Measurements from ENCODE around the gene IL31RA.

IL31RA gene

DNA sequence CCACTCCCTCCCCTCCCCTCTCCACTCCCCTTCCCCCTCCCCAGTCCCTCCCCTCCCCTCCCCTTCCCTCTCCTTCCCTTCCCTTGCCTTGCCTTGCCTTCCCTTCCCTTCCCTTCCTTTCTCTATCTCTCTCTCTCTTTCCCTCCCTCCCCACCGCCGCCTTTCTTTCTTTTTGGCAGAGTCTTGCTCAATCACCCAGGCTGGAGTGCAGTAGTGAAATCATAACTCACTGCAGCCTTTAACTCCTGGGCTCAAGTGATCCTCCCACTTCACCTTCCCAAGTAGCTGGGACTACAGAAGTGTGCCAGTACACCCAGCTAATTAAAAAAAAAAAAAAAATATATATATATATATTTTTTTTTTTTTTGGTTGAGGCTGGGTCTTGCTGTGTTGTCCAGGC, 45.5 kb downstream of the IL31RA start:
- TF ChIP-seq, protein P1, sequence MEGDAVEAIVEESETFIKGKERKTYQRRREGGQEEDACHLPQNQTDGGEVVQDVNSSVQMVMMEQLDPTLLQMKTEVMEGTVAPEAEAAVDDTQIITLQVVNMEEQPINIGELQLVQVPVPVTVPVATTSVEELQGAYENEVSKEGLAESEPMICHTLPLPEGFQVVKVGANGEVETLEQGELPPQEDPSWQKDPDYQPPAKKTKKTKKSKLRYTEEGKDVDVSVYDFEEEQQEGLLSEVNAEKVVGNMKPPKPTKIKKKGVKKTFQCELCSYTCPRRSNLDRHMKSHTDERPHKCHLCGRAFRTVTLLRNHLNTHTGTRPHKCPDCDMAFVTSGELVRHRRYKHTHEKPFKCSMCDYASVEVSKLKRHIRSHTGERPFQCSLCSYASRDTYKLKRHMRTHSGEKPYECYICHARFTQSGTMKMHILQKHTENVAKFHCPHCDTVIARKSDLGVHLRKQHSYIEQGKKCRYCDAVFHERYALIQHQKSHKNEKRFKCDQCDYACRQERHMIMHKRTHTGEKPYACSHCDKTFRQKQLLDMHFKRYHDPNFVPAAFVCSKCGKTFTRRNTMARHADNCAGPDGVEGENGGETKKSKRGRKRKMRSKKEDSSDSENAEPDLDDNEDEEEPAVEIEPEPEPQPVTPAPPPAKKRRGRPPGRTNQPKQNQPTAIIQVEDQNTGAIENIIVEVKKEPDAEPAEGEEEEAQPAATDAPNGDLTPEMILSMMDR (IDR thresholded peaks at IDR 0.05; ENCODE audit: control extremely low read depth, extremely low read depth, low read depth, missing control alignments), result no peak
- CTCF ChIA-PET, result interaction anchor here (1.3 kb wide), 1 partner anchor 68 kb away, joined by 3 read pairs; no protein-coding TSS in a partner anchor
- no peak for DNase-seq (ENCODE audit: extremely low spot score)
- POLR2A ChIA-PET, result no interaction called here

GRCh38 chr5:55897206-55897894, 46.2 kb downstream of the IL31RA start:
- ChIA-PET CTCF (interaction anchor here (1.3 kb wide), 1 partner anchor 68 kb away, joined by 3 read pairs; no protein-coding TSS in a partner anchor), POLR2A (no interaction called here)
- TF ChIP-seq, protein P1 (IDR thresholded peaks at IDR 0.05; ENCODE audit: control extremely low read depth, extremely low read depth, low read depth, missing control alignments), result no peak
- DNase-seq (ENCODE audit: extremely low spot score), result no peak

DNA sequence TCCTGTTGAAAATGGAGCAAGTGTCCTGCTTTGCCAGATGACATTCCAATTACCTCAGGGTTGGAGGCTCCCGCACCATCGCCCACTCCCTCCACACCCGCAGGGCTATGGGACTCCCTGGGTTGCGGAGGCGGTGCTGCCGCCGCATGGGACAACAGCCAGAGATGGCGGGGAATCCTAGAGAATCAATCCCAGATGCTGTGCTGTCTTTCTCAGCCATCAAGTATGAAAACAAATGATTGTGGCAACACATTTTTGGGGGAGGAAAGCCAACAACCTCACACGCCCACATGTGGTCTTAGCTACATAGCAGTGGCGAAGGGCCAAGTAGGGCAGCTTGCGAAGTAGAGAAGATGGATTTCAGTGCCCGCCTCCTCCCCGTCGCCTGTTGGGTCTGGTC, 46.7 kb downstream of the IL31RA start:
- DNase-seq (ENCODE audit: extremely low spot score), result no peak
- TF ChIP-seq, protein P1 (IDR thresholded peaks at IDR 0.05; ENCODE audit: control extremely low read depth, extremely low read depth, low read depth, missing control alignments), result no peak
- CTCF ChIA-PET, result interaction anchor here (1.3 kb wide), 1 partner anchor 69 kb away, joined by 3 read pairs; no protein-coding TSS in a partner anchor
- POLR2A ChIA-PET, result no interaction called here

DNA sequence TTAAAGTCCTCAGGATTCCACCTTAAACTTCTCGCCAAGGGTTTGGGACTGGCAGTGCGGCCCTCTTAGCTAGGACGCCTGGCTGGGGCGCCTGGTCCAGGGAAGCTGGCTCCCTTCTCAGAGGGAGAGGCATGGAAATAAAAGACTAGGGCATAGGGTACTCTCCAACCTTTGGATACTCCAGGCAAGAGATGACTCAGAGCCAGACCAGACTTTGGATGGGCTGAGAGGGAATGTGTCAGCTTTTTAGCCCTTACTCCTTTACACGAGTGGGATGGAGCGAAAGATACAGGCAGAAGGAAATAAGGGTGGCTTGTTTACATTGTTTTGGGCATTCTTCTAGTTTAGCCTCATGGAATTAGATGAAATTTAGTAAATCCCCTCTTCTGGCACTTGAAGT, 48.2 kb downstream of the IL31RA start:
- POLR2A ChIA-PET, result interaction anchor here (0.6 kb wide), 1 partner anchor 242 kb away, joined by 8 read pairs; no protein-coding TSS in a partner anchor

DNA sequence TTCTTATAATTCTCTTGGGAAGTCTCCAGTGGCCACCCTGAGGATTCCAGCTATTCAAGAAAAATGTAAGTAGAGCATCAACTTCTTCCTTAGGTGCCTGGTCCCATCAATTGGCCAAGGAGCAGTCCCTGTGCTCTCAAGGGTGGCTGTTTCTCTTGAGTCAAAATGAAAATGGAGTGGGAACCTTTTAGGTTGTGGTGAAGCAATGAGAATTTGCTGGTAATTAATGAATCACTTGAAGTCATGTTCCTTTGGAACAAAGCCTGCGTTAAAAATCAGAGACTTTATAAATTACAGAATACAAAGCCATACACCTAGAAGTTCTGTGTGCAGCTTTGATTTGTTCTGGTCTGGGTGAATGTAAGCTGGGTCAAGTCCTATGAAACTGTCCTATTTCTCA, 48.9 kb downstream of the IL31RA start:
- ChIA-PET POLR2A (interaction anchor here (0.6 kb wide), 1 partner anchor 241 kb away, joined by 8 read pairs; no protein-coding TSS in a partner anchor), CTCF (interaction anchor here (1.1 to 1.5 kb wide), 2 partner anchors 10 to 11 kb away, joined by 3 to 4 read pairs; no protein-coding TSS in a partner anchor)
- DNase-seq (ENCODE audit: extremely low spot score), result no peak
- TF ChIP-seq, protein P1 (IDR thresholded peaks at IDR 0.05; ENCODE audit: control extremely low read depth, extremely low read depth, low read depth, missing control alignments), result no peak

More for the DNA sequence above, 48.2 kb downstream of the IL31RA start:
- TF ChIP-seq, protein P1 (IDR thresholded peaks at IDR 0.05; ENCODE audit: control extremely low read depth, extremely low read depth, low read depth, missing control alignments), result no peak
- CTCF ChIA-PET, result interaction anchor here (1.1 to 1.5 kb wide), 2 partner anchors 10 to 11 kb away, joined by 3 to 4 read pairs; no protein-coding TSS in a partner anchor
- no peak for DNase-seq (ENCODE audit: extremely low spot score)

- POLR2A ChIA-PET, result no interaction called here
- no peak for DNase-seq (ENCODE audit: extremely low spot score)
- TF ChIP-seq, protein P1 (IDR thresholded peaks at IDR 0.05; ENCODE audit: control extremely low read depth, extremely low read depth, low read depth, missing control alignments), result no peak
- CTCF ChIA-PET, result interaction anchor here (1.0 kb wide), 1 partner anchor 16 kb away, joined by 5 read pairs; no protein-coding TSS in a partner anchor
Measured at GRCh38 chr5:55900776-55901175, 49.6 kb downstream of the IL31RA start.
